CD4-positive, alpha-beta T cell (primary cell): ENCODE data around the gene ZNF513. TPM values are rescaled to one million over a fixed set of nuclear protein-coding genes. Genes with fewer than 3 reads are reported as not detected.

Experiments used
- ATAC-seq: fragments of 200-7000 bp; cut with Tn5 transposase; one replicate; pipeline ENCODE4 v1.10.0; 2022; ENCODE audit warnings: mild to moderate bottlenecking; ENCODE audit not compliant: poor library complexity
- CTCF ChIA-PET: fragments of 350-600 bp; sonication (Branson Sonifier 250); formaldehyde crosslinking; loops from one replicate; lab custom pipeline; 2021; ENCODE audit warnings: antibody characterized with exemption, inconsistent platforms; lab: Charles Lee
- POLR2A ChIA-PET: fragments of 350-600 bp; sonication (Branson Sonifier 250); formaldehyde crosslinking; loops from one replicate; lab custom pipeline; 2021; ENCODE audit warnings: antibody characterized with exemption, inconsistent platforms; lab: Charles Lee
- DNase-seq, 14 experiments: peaks; one replicate each; pipeline ENCODE4 v3.0.0-alpha.2; 2013 to 2020; ENCODE audit warnings: mixed read lengths in 2 of 14
- H3K27ac ChIP-seq, 2 donors: one replicate each; pipeline versions ENCODE4 v1.5.1 to v1.7.0; 2013; ENCODE audit warnings: low read length in 2 of 2, low read depth in 1 of 2, mild to moderate bottlenecking in 1 of 2
- H3K27me3 ChIP-seq, 2 experiments: 1 replicate in 1 of 2; 2 replicates in 1 of 2; pipeline versions ENCODE4 v1.6.1 to v1.7.0; 2013; ENCODE audit warnings: low read length in 2 of 2, control low read depth in 1 of 2, mild to moderate bottlenecking in 1 of 2, moderate library complexity in 1 of 2; ENCODE audit not compliant: insufficient read depth in 2 of 2, control insufficient read depth in 1 of 2
- H3K36me3 ChIP-seq: one replicate; pipeline ENCODE4 v1.6.1; 2013; ENCODE audit warnings: low read length, control low read depth; ENCODE audit not compliant: insufficient read depth
- H3K4me1 ChIP-seq: one replicate; pipeline ENCODE4 v1.6.1; 2013; ENCODE audit warnings: low read length, control low read depth; ENCODE audit not compliant: insufficient read depth
- H3K4me3 ChIP-seq: one replicate; pipeline ENCODE4 v1.5.1; 2013; ENCODE audit warnings: mild to moderate bottlenecking, low read length, moderate library complexity
- H3K9me3 ChIP-seq, 2 experiments: 1 replicate in 1 of 2; 2 replicates in 1 of 2; pipeline versions ENCODE4 v1.6.1 to v1.7.0; 2013; ENCODE audit warnings: low read length in 2 of 2, mild to moderate bottlenecking in 2 of 2, control low read depth in 1 of 2, moderate library complexity in 1 of 2; ENCODE audit not compliant: control insufficient read depth in 1 of 2, insufficient read depth in 1 of 2
- H3K27ac Mint-ChIP-seq: one replicate; pipeline ENCODE4 v1.8.0; 2020; ENCODE audit warnings: mixed read lengths
- H3K27me3 Mint-ChIP-seq: one replicate; pipeline ENCODE4 v1.8.0; 2021; ENCODE audit warnings: mixed read lengths
- H3K36me3 Mint-ChIP-seq: one replicate; pipeline ENCODE4 v1.8.0; 2021; ENCODE audit warnings: low read depth, mixed read lengths
- H3K4me1 Mint-ChIP-seq: one replicate; pipeline ENCODE4 v1.8.0; 2021; ENCODE audit warnings: low read depth, mixed read lengths
- H3K4me3 Mint-ChIP-seq: one replicate; pipeline ENCODE4 v1.8.0; 2020; ENCODE audit warnings: mild to moderate bottlenecking, mixed read lengths
- H3K9me3 Mint-ChIP-seq: one replicate; pipeline ENCODE4 v1.8.0; 2020; ENCODE audit warnings: mixed read lengths
- intact Hi-C, 2 experiments: fragments of 100-400 bp; cut with DNase I in 1 of 2; cut with micrococcal nuclease in 1 of 2; formaldehyde crosslinking; loops; one replicate each; pipeline versions ENCODE4 v1.15.1 to v1.9.0; 2023 to 2025; cut with DNase I, micrococcal nuclease
- polyA plus RNA-seq, 2 donors: library from polyadenylated mRNA; unstranded; fragments of 120-200 nt; gene quantifications; one replicate each; pipeline ENCODE4 v1.2.1, GENCODE V29; 2013
- total RNA-seq, 174 experiments: library from RNA in 2 of 174; stranded (reverse) in 2 of 174; gene quantifications; one replicate each; pipeline ENCODE4 v1.2.3 and lab custom pipeline; 2021 to 2026
- TF ChIP-seq, protein P1 (sequence below): fragments of 200-600 bp; IDR thresholded peaks from one replicate; pipeline ENCODE4 v1.8.0; 2022; ENCODE audit warnings: antibody characterized with exemption, mild to moderate bottlenecking

Gene ZNF513, protein sequence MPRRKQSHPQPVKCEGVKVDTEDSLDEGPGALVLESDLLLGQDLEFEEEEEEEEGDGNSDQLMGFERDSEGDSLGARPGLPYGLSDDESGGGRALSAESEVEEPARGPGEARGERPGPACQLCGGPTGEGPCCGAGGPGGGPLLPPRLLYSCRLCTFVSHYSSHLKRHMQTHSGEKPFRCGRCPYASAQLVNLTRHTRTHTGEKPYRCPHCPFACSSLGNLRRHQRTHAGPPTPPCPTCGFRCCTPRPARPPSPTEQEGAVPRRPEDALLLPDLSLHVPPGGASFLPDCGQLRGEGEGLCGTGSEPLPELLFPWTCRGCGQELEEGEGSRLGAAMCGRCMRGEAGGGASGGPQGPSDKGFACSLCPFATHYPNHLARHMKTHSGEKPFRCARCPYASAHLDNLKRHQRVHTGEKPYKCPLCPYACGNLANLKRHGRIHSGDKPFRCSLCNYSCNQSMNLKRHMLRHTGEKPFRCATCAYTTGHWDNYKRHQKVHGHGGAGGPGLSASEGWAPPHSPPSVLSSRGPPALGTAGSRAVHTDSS
- total RNA-seq (10 to 100 TPM; 22.8 to 22.9 TPM), total RNA-seq (lab: John Stamatoyannopoulos, UW) (8.6 to 43.7 (median 23.9) reads per million in 172 experiments)
- 16.4 TPM for polyA plus RNA-seq (2013, experiment 1 of 2)
- polyA plus RNA-seq (2013, experiment 2 of 2): 22.3 TPM

- Mint-ChIP-seq H3K4me1 (peaks cover 32% of the 10 kb centered on the region), H3K27me3 (no peaks in the 10 kb centered on the region), H3K36me3 (peaks cover 80% of the 10 kb centered on the region), H3K27ac (peak within 1 kb of the TSS; percentile 91), H3K9me3 (no peaks in the 10 kb centered on the region), H3K4me3 (peak within 1 kb of the TSS; percentile 93)
- H3K4me1 ChIP-seq: peaks cover 18% of the 10 kb centered on the region
- DNase-seq (peak; percentile 75 to 94 (median 86)), ATAC-seq (peak; percentile 92)
- H3K36me3 ChIP-seq: peaks cover 65% of the 10 kb centered on the region
- TF ChIP-seq, protein P1, sequence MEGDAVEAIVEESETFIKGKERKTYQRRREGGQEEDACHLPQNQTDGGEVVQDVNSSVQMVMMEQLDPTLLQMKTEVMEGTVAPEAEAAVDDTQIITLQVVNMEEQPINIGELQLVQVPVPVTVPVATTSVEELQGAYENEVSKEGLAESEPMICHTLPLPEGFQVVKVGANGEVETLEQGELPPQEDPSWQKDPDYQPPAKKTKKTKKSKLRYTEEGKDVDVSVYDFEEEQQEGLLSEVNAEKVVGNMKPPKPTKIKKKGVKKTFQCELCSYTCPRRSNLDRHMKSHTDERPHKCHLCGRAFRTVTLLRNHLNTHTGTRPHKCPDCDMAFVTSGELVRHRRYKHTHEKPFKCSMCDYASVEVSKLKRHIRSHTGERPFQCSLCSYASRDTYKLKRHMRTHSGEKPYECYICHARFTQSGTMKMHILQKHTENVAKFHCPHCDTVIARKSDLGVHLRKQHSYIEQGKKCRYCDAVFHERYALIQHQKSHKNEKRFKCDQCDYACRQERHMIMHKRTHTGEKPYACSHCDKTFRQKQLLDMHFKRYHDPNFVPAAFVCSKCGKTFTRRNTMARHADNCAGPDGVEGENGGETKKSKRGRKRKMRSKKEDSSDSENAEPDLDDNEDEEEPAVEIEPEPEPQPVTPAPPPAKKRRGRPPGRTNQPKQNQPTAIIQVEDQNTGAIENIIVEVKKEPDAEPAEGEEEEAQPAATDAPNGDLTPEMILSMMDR: no peak
- ChIA-PET POLR2A (interaction anchor here (1.0 to 2.9 kb wide), 12 partner anchors 10 to 330 kb away, joined by 3 to 30 read pairs (median 9); partner anchors contain the start of genes CCDC121, EIF2B4, GPN1 and GTF3C2), CTCF (interaction anchor here (1.1 kb wide), 1 partner anchor 11 kb away, joined by 4 read pairs; the partner anchor contains the start of gene EIF2B4)
- intact Hi-C loops: loop anchor here in 1 of 2 experiments (1.0 to 5.0 kb wide), 4 partner anchors 11 to 246 kb away; partner anchors contain the start of genes CCDC121, EIF2B4, GPN1 and NRBP1
- H3K4me3 ChIP-seq: peak within 1 kb of the TSS; percentile 66
- peak within 1 kb of the TSS; percentile 80 to 86 for H3K27ac ChIP-seq
- H3K9me3 ChIP-seq: no peaks in the 10 kb centered on the region
- no peaks in the 10 kb centered on the region for H3K27me3 ChIP-seq
Observed at GRCh38 chr2:27380626-27381545, at the start of gene ZNF513. TSS of gene ZNF513 (minus strand) at chr2:27380734. CDS start at chr2:27380526, 208 bp downstream.

DNA sequence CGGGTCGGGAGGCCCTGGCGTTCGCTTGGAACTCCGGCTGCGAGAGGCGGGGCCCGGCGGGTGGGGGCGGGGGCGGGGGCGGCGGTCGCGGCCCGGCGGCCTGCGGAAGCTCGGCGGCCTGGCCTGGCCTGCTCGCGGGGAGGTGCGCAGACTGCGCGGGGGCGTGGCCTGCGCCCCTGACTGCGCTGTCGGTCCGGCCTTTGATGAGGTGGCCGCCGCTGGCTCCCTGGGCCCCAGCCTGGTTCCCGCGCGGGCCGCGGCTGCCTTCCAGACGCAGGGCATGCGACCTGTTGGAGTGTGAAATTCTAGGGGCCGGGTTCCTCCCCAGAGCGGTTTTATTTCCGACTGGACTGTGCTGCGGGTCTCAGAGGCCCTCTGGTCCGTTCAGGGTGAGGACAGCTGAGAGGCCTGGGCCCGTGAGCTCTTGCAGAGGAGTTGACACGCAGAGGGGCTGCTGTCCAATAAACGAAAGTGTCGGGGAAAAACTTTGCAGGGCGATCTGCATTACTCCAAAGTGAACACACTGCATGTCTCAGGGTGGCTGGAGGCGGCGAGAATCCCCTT is 48.5 kb upstream of the ZNF513 start:
- intact Hi-C loops: loop anchor here (1.0 to 5.0 kb wide), 8 partner anchors 20 to 107 kb away; partner anchors contain the start of genes IFT172 (in 2 of the 2), EIF2B4 (in 1 of the 2), GTF3C2 (in 1 of the 2) and MPV17 (in 1 of the 2)
- no peaks in the 10 kb centered on the region for H3K9me3 Mint-ChIP-seq
- peaks cover 39% of the 10 kb centered on the region for H3K36me3 Mint-ChIP-seq
- Histone ChIP-seq H3K9me3 (no peaks in the 10 kb centered on the region), H3K27ac (peak overlapping the region; percentile 80 to 90), H3K36me3 (peaks cover 14% of the 10 kb centered on the region), H3K4me3 (peak overlapping the region; percentile 95), H3K4me1 (peaks cover 40% of the 10 kb centered on the region), H3K27me3 (no peaks in the 10 kb centered on the region)
- TF ChIP-seq, protein P1: no peak
- ATAC-seq (peak; percentile 43), DNase-seq (peak in 13 of 14 experiments; percentile 27 to 89 (median 57))
- ChIA-PET CTCF (interaction anchor here (0.9 to 1.6 kb wide), 6 partner anchors 17 to 199 kb away, joined by 3 to 12 read pairs (median 4); partner anchors contain the start of genes CCDC121, EIF2B4, GPN1 and PPM1G), POLR2A (interaction anchor here (0.9 to 4.0 kb wide), 21 partner anchors 9 to 1441 kb away, joined by 3 to 59 read pairs (median 7); partner anchors contain the start of genes AGBL5, CCDC121, EIF2B4 and GPN1)
- H3K4me3 Mint-ChIP-seq: peak overlapping the region; percentile 100
- no peaks in the 10 kb centered on the region for H3K27me3 Mint-ChIP-seq
- peak overlapping the region; percentile 96 for H3K27ac Mint-ChIP-seq
- H3K4me1 Mint-ChIP-seq: peaks cover 47% of the 10 kb centered on the region
